SK-N-SH treated with all-trans-retinoic acid at 6 μM for 48 hours (cell line): ENCODE results near the gene RBM47.
A peak's percentile ranks its signal among the peaks of the same experiment; 100 is the strongest.

Source experiments
- ATAC-seq: fragments of 200-7000 bp; cut with Tn5 transposase; 3 replicates; pipeline ENCODE4 v1.9.1; 2020; ENCODE audit warnings: mild to moderate bottlenecking, moderate library complexity
- ARNTL ChIP-seq: fragments of 450-650 bp; formaldehyde crosslinking; IDR thresholded peaks from 2 replicates; pipeline ENCODE4 v1.5.0; 2020; ENCODE audit warnings: low read depth, mild to moderate bottlenecking, moderate library complexity, borderline replicate concordance
- BACH2 ChIP-seq: fragments of 250-450 bp; sonication (Bioruptor Pico); IDR thresholded peaks from 2 replicates; pipeline ENCODE4 v1.9.0; 2021; ENCODE audit warnings: mild to moderate bottlenecking, borderline replicate concordance
- CREB5 ChIP-seq: fragments of 250-450 bp; sonication (Bioruptor Pico); IDR thresholded peaks from 2 replicates; pipeline ENCODE4 v1.5.1; 2020; ENCODE audit warnings: low read depth, mild to moderate bottlenecking, moderate library complexity
- CSDC2 ChIP-seq: fragments of 250-450 bp; sonication (Bioruptor Pico); IDR thresholded peaks from 2 replicates; pipeline ENCODE4 v1.5.0; 2020; ENCODE audit warnings: mild to moderate bottlenecking, moderate library complexity
- CSRNP3 ChIP-seq: fragments of 250-450 bp; sonication (Bioruptor Pico); IDR thresholded peaks from 2 replicates; pipeline ENCODE4 v1.5.1; 2021; ENCODE audit warnings: mild to moderate bottlenecking, moderate library complexity
- ESRRG ChIP-seq: fragments of 250-450 bp; sonication (Bioruptor Pico); IDR thresholded peaks from 2 replicates; pipeline ENCODE4 v1.6.1; 2021; ENCODE audit warnings: mild to moderate bottlenecking
- GLIS3 ChIP-seq: fragments of 250-450 bp; sonication (Bioruptor Pico); IDR thresholded peaks from 2 replicates; pipeline ENCODE4 v1.5.0; 2020; ENCODE audit warnings: mild to moderate bottlenecking, moderate library complexity
- ISL1 ChIP-seq: fragments of 250-450 bp; sonication (Bioruptor Pico); IDR thresholded peaks from 2 replicates; pipeline ENCODE4 v2.1.2; 2022; ENCODE audit warnings: mild to moderate bottlenecking, moderate library complexity
- OSR1 ChIP-seq: fragments of 250-450 bp; sonication (Bioruptor Pico); IDR thresholded peaks from 2 replicates; pipeline ENCODE4 v1.8.0; 2022; ENCODE audit warnings: moderate library complexity, mild to moderate bottlenecking, inconsistent platforms
- PATZ1 ChIP-seq: fragments of 250-450 bp; sonication (Bioruptor Pico); IDR thresholded peaks from 2 replicates; pipeline ENCODE4 v1.8.0; 2020; ENCODE audit warnings: mild to moderate bottlenecking, moderate library complexity, borderline replicate concordance
- PPARA ChIP-seq: fragments of 250-450 bp; sonication (Bioruptor Pico); IDR thresholded peaks from 2 replicates; pipeline ENCODE4 v1.5.0; 2020; ENCODE audit warnings: mild to moderate bottlenecking, borderline replicate concordance
- RARB ChIP-seq: fragments of 250-450 bp; sonication (Bioruptor Pico); IDR thresholded peaks from 2 replicates; pipeline ENCODE4 v1.8.0; 2021; ENCODE audit warnings: mild to moderate bottlenecking, moderate library complexity
- SNAI2 ChIP-seq: fragments of 250-450 bp; sonication (Bioruptor Pico); IDR thresholded peaks from 2 replicates; pipeline ENCODE4 v1.5.0; 2020; ENCODE audit warnings: mild to moderate bottlenecking, moderate library complexity
- TCF4 ChIP-seq: fragments of 250-450 bp; sonication (Bioruptor Pico); IDR thresholded peaks from 2 replicates; pipeline ENCODE4 v1.8.0; 2021; ENCODE audit warnings: mild to moderate bottlenecking, moderate library complexity, borderline replicate concordance
- TOX ChIP-seq: fragments of 250-450 bp; sonication (Bioruptor Pico); IDR thresholded peaks from 2 replicates; pipeline ENCODE4 v1.8.0; 2021; ENCODE audit warnings: mild to moderate bottlenecking, moderate library complexity, borderline replicate concordance
- TSHZ2 ChIP-seq: fragments of 250-450 bp; sonication (Bioruptor Pico); IDR thresholded peaks from 2 replicates; pipeline ENCODE4 v1.5.0; 2020; ENCODE audit warnings: mild to moderate bottlenecking, moderate library complexity
- ZC3H10 ChIP-seq: fragments of 250-450 bp; sonication (Bioruptor Pico); IDR thresholded peaks from 2 replicates; pipeline ENCODE4 v1.5.1; 2021; ENCODE audit warnings: mild to moderate bottlenecking, moderate library complexity
- ZFP3 ChIP-seq: fragments of 250-450 bp; sonication (Bioruptor Pico); IDR thresholded peaks from 2 replicates; pipeline ENCODE4 v1.5.0; 2020; ENCODE audit warnings: mild to moderate bottlenecking, moderate library complexity
- ZFP30 ChIP-seq: fragments of 450-650 bp; formaldehyde crosslinking; IDR thresholded peaks from 2 replicates; pipeline ENCODE4 v1.5.0; 2022; ENCODE audit warnings: mild to moderate bottlenecking, moderate library complexity
- ZNF565 ChIP-seq: fragments of 450-650 bp; formaldehyde crosslinking; conservative IDR thresholded peaks from 2 replicates; pipeline ENCODE4 v1.5.0; 2020; ENCODE audit warnings: low read depth, mild to moderate bottlenecking, moderate library complexity
- ZNF70 ChIP-seq: fragments of 450-650 bp; formaldehyde crosslinking; IDR thresholded peaks from 2 replicates; pipeline ENCODE4 v1.5.0; 2020; ENCODE audit warnings: mild to moderate bottlenecking, moderate library complexity
- ZNF8 ChIP-seq: fragments of 450-650 bp; formaldehyde crosslinking; IDR thresholded peaks from 2 replicates; pipeline ENCODE4 v1.5.0; 2020; ENCODE audit warnings: mild to moderate bottlenecking, moderate library complexity

RBM47 gene

GRCh38 chr4:40378619-40379018 lies 251.0 kb downstream of the RBM47 start:
- ATAC-seq: no peak
- TF ChIP-seq CSRNP3 (CRISPR knock-in tag) (no peak), RARB (CRISPR knock-in tag) (no peak), SNAI2 (CRISPR knock-in tag) (no peak), ARNTL (CRISPR knock-in tag) (no peak), OSR1 (CRISPR knock-in tag) (no peak), ZNF565 (no peak), ZC3H10 (no peak), BACH2 (CRISPR knock-in tag) (no peak), TCF4 (no peak), ISL1 (CRISPR knock-in tag) (no peak), ZFP30 (CRISPR knock-in tag) (no peak), ZNF8 (no peak), PATZ1 (no peak), ZFP3 (no peak), PPARA (no peak), CSDC2 (CRISPR knock-in tag) (no peak), ESRRG (CRISPR knock-in tag) (no peak), ZNF70 (CRISPR knock-in tag) (no peak), TOX (no peak)

GRCh38 chr4:40377512-40378365 lies 251.9 kb downstream of the RBM47 start:
- peak; percentile 69; the same call in 2 of the 3 replicates for ATAC-seq

GRCh38 chr4:40375620-40376019 lies 254.0 kb downstream of the RBM47 start:
- ATAC-seq: no peak
- no peak for TF ChIP-seq ZFP3
- no peak for TF ChIP-seq ZNF565
- no peak for TF ChIP-seq OSR1 (CRISPR knock-in tag)
- no peak for TF ChIP-seq ZNF70 (CRISPR knock-in tag)
- no peak for TF ChIP-seq CREB5 (CRISPR knock-in tag)
- no peak for TF ChIP-seq GLIS3 (CRISPR knock-in tag)
- no peak for TF ChIP-seq PPARA
- TF ChIP-seq ZNF8: no peak
- no peak for TF ChIP-seq ZC3H10
- no peak for TF ChIP-seq TSHZ2 (CRISPR knock-in tag)

More at GRCh38 chr4:40377512-40378365, 251.9 kb downstream of the RBM47 start:
- TF ChIP-seq SNAI2 (CRISPR knock-in tag) (no peak), ZNF70 (CRISPR knock-in tag) (peak; percentile 59; the same call in 1 of the 2 replicates), ZFP30 (CRISPR knock-in tag) (no peak), CREB5 (CRISPR knock-in tag) (no peak), CSRNP3 (CRISPR knock-in tag) (no peak), ISL1 (CRISPR knock-in tag) (no peak), GLIS3 (CRISPR knock-in tag) (no peak), PPARA (no peak), TCF4 (no peak)
- TF ChIP-seq, all 23 proteins: peak for 1
